Keratinocyte (primary cell): ENCODE results near the gene PLGRKT. TPM values are rescaled to one million over a fixed set of nuclear protein-coding genes. Genes with fewer than 3 reads are reported as not detected.
A peak's percentile ranks its signal among the peaks of the same experiment; 100 is the strongest.

Experiments used
- DNase-seq: peaks from one replicate; pipeline ENCODE4 v3.0.0-alpha.2; 2011; ENCODE audit warnings: low read depth, missing footprints, low spot score
- FAIRE-seq: peaks from 2 replicates; lab custom pipeline; 2011; peaks lifted over from hg19 to GRCh38; lab: Jason Lieb, UNC
- H2AFZ ChIP-seq: 2 replicates; pipeline ENCODE4 v1.6.0; 2012; ENCODE audit warnings: low read length, control low read depth, inconsistent platforms; ENCODE audit not compliant: control insufficient read depth
- H3K27ac ChIP-seq: 2 replicates; pipeline ENCODE4 v1.5.1; 2011; ENCODE audit warnings: low read length; ENCODE audit not compliant: control insufficient read depth, insufficient read depth
- H3K27me3 ChIP-seq: 3 replicates; pipeline ENCODE4 v1.6.0; 2011; ENCODE audit warnings: low read length; ENCODE audit not compliant: control insufficient read depth, insufficient read depth; ENCODE audit errors: extremely low read depth
- H3K36me3 ChIP-seq, 2 experiments: 2 replicates in 1 of 2; 3 replicates in 1 of 2; pipeline ENCODE4 v1.5.1; 2011; ENCODE audit warnings: low read length in 2 of 2, mild to moderate bottlenecking in 1 of 2; ENCODE audit not compliant: control insufficient read depth in 2 of 2, insufficient read depth in 2 of 2; ENCODE audit errors: extremely low read depth in 1 of 2
- H3K4me1 ChIP-seq: 3 replicates; pipeline ENCODE4 v1.5.1; 2011; ENCODE audit warnings: low read length; ENCODE audit not compliant: control insufficient read depth, insufficient read depth; ENCODE audit errors: extremely low read depth
- H3K4me2 ChIP-seq: 3 replicates; pipeline ENCODE4 v1.6.0; 2011; ENCODE audit warnings: low read depth, low read length; ENCODE audit not compliant: control insufficient read depth, insufficient read depth; ENCODE audit errors: extremely low read depth
- H3K4me3 ChIP-seq, 3 experiments: fragments of 200-600 bp in 1 of 3; sonication (generic) in 1 of 3; 2 replicates in 2 of 3; 3 replicates in 1 of 3; pipeline ENCODE4 v1.5.1; 2011 to 2016; ENCODE audit warnings: low read length in 3 of 3, mild to moderate bottlenecking in 3 of 3, control low read depth in 2 of 3, inconsistent platforms in 1 of 3, low read depth in 1 of 3, mixed read lengths in 1 of 3, mixed run types in 1 of 3, moderate library complexity in 1 of 3; ENCODE audit not compliant: control insufficient read depth in 2 of 3, insufficient read depth in 2 of 3; ENCODE audit errors: extremely low read depth in 1 of 3
- H3K79me2 ChIP-seq: 2 replicates; pipeline ENCODE4 v1.6.0; 2012; ENCODE audit warnings: low read length; ENCODE audit not compliant: control insufficient read depth, insufficient read depth
- H3K9ac ChIP-seq: 3 replicates; pipeline ENCODE4 v1.6.0; 2011; ENCODE audit warnings: low read length; ENCODE audit not compliant: control insufficient read depth, insufficient read depth; ENCODE audit errors: extremely low read depth
- H3K9me1 ChIP-seq: 3 replicates; pipeline ENCODE4 v1.6.0; 2011; ENCODE audit warnings: low read length; ENCODE audit not compliant: control insufficient read depth, insufficient read depth; ENCODE audit errors: extremely low read depth
- H3K9me3 ChIP-seq: 2 replicates; pipeline ENCODE4 v1.5.1; 2012; ENCODE audit warnings: low read depth, low read length; ENCODE audit not compliant: control insufficient read depth
- H4K20me1 ChIP-seq: 3 replicates; pipeline ENCODE4 v1.6.0; 2011; ENCODE audit warnings: low read length; ENCODE audit not compliant: control insufficient read depth, insufficient read depth; ENCODE audit errors: extremely low read depth
- EZH2 ChIP-seq: IDR thresholded peaks from one replicate; pipeline ENCODE4 v1.6.1; 2012; ENCODE audit warnings: inconsistent platforms, mild to moderate bottlenecking, low read length, moderate library complexity
- dilution Hi-C: fragments of 300-500 bp; cut with MboI; formaldehyde crosslinking; loops from one replicate; pipeline ENCODE4 v1.7.0; 2020; ENCODE audit warnings: low sequenced_read_pairs; ENCODE audit not compliant: extremely low pct_ligation_motif_present
- polyA plus RNA-seq, 5 experiments: library from polyadenylated mRNA; depleted of rRNA in 3 of 5; stranded (reverse) in 3 of 5; stranded (forward) in 1 of 5; unstranded in 1 of 5; fragments of >200 nt; gene quantifications; 1 replicate in 1 of 5; 2 replicates in 3 of 5; 3 replicates in 1 of 5; pipeline versions ENCODE4 v1.2.1 to v1.2.3, GENCODE V29; 2011 to 2012; ENCODE audit warnings: missing spikeins in 2 of 5, low read depth in 1 of 5, low replicate concordance in 1 of 5
- TF ChIP-seq, protein P1 (sequence below), 3 experiments: IDR thresholded peaks in 1 of 3; conservative IDR thresholded peaks in 1 of 3; optimal IDR thresholded peaks in 1 of 3; 2 replicates in 2 of 3; 3 replicates in 1 of 3; pipeline versions ENCODE3 to v1.5.1; 2011; ENCODE audit warnings: low read length in 3 of 3, mild to moderate bottlenecking in 3 of 3, moderate library complexity in 2 of 3, control low read depth in 1 of 3, inconsistent platforms in 1 of 3; ENCODE audit not compliant: insufficient read depth in 2 of 3; ENCODE audit errors: extremely low read depth in 1 of 3

Gene PLGRKT
- polyA plus RNA-seq, 1 donor (not counting 4 experiments of a cell fraction or from before 2014, with no cell fraction given): 35.2 TPM

GRCh38 chr9:5447337-5447736, 9.6 kb upstream of the PLGRKT start:
- H3K36me3 ChIP-seq: no peaks in the 10 kb centered on the region
- H3K9me1 ChIP-seq: no peaks in the 10 kb centered on the region
- H3K4me1 ChIP-seq: peaks cover 43% of the 10 kb centered on the region
- peak overlapping the region in 1 of 3 experiments; percentile 49 for H3K4me3 ChIP-seq
- no peaks in the 10 kb centered on the region for H3K27me3 ChIP-seq
- H4K20me1 ChIP-seq: no peaks in the 10 kb centered on the region
- dilution Hi-C loops: no loop called here
- H2AFZ ChIP-seq: no peak overlapping the region
- peak overlapping the region; percentile 32 for H3K27ac ChIP-seq
- peak overlapping the region; percentile 70 for H3K4me2 ChIP-seq
- no peak for FAIRE-seq
- DNase-seq: no peak
- TF ChIP-seq EZH2: no peak
- TF ChIP-seq, protein P1, sequence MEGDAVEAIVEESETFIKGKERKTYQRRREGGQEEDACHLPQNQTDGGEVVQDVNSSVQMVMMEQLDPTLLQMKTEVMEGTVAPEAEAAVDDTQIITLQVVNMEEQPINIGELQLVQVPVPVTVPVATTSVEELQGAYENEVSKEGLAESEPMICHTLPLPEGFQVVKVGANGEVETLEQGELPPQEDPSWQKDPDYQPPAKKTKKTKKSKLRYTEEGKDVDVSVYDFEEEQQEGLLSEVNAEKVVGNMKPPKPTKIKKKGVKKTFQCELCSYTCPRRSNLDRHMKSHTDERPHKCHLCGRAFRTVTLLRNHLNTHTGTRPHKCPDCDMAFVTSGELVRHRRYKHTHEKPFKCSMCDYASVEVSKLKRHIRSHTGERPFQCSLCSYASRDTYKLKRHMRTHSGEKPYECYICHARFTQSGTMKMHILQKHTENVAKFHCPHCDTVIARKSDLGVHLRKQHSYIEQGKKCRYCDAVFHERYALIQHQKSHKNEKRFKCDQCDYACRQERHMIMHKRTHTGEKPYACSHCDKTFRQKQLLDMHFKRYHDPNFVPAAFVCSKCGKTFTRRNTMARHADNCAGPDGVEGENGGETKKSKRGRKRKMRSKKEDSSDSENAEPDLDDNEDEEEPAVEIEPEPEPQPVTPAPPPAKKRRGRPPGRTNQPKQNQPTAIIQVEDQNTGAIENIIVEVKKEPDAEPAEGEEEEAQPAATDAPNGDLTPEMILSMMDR (optimal IDR thresholded peaks at IDR 0.05 in 1 of 3, IDR thresholded peaks at IDR 0.05 in 1 of 3, conservative IDR thresholded peaks at IDR 0.05 in 1 of 3; ENCODE audit: extremely low read depth in 1 of 3, insufficient read depth in 2 of 3, low read length in 3 of 3): no peak
- H3K9ac ChIP-seq: peak overlapping the region; percentile 1
- no peaks in the 10 kb centered on the region for H3K9me3 ChIP-seq
- peaks cover 28% of the 10 kb centered on the region for H3K79me2 ChIP-seq

GRCh38 chr9:5446451-5447236, 8.9 kb upstream of the PLGRKT start:
- Histone ChIP-seq H3K36me3 (no peaks in the 10 kb centered on the region), H3K9me1 (no peaks in the 10 kb centered on the region), H4K20me1 (no peaks in the 10 kb centered on the region), H3K4me2 (peak overlapping the region; percentile 70), H3K4me3 (peak overlapping the region in 2 of 3 experiments; percentile 48 to 49), H3K4me1 (peaks cover 43% of the 10 kb centered on the region), H3K27ac (peak overlapping the region; percentile 32), H3K9me3 (no peaks in the 10 kb centered on the region), H3K27me3 (no peaks in the 10 kb centered on the region), H3K79me2 (peaks cover 22% of the 10 kb centered on the region), H2AFZ (no peak overlapping the region), H3K9ac (no peak overlapping the region)
- dilution Hi-C loops: no loop called here
- TF ChIP-seq, protein P1 (optimal IDR thresholded peaks at IDR 0.05 in 1 of 3, IDR thresholded peaks at IDR 0.05 in 1 of 3, conservative IDR thresholded peaks at IDR 0.05 in 1 of 3; ENCODE audit: extremely low read depth in 1 of 3, insufficient read depth in 2 of 3, low read length in 3 of 3): peak in 1 of 3 experiments; percentile 11
- TF ChIP-seq EZH2: no peak
- DNase-seq (no peak), FAIRE-seq (peak; percentile 94)
